Fibroblast of lung (primary cell): ENCODE data around the gene PC. TPM values are rescaled to one million over a fixed set of nuclear protein-coding genes. Genes with fewer than 3 reads are reported as not detected.
"Not testable (repeated sequence)": the region's sequence is repeated elsewhere in the genome, so short reads cannot be mapped to it uniquely, and the experiment has no call there.

ENCODE experiments used
- DNase-seq, 2 donors: peaks; one replicate each; pipeline versions ENCODE4 v3.0.0 to v3.0.0-alpha.2; 2010; ENCODE audit warnings: low read depth in 2 of 2
- H2AFZ ChIP-seq: 2 replicates; pipeline ENCODE4 v1.5.1; 2012; ENCODE audit warnings: low read length, control low read depth, inconsistent platforms
- H3K27ac ChIP-seq: 2 replicates; pipeline ENCODE4 v1.5.1; 2011; ENCODE audit warnings: low read length, control low read depth; ENCODE audit not compliant: insufficient read depth
- H3K27me3 ChIP-seq: 2 replicates; pipeline ENCODE4 v1.5.1; 2011; ENCODE audit warnings: mild to moderate bottlenecking, low read length; ENCODE audit not compliant: control insufficient read depth, insufficient read depth
- H3K36me3 ChIP-seq: 2 replicates; pipeline ENCODE4 v1.5.1; 2011; ENCODE audit warnings: low read length; ENCODE audit not compliant: control insufficient read depth, insufficient read depth
- H3K4me1 ChIP-seq: 2 replicates; pipeline ENCODE4 v1.5.1; 2011; ENCODE audit warnings: low read length; ENCODE audit not compliant: control insufficient read depth, insufficient read depth; ENCODE audit errors: extremely low read depth
- H3K4me2 ChIP-seq: 2 replicates; pipeline ENCODE4 v1.5.1; 2011; ENCODE audit warnings: low read length, control low read depth; ENCODE audit not compliant: insufficient read depth; ENCODE audit errors: extremely low read depth
- H3K4me3 ChIP-seq, 4 experiments: fragments of 200-600 bp in 1 of 4; sonication (generic) in 1 of 4; replicated peaks in 1 of 4; 2 replicates each; pipeline ENCODE4 v1.5.1; 2011 to 2016; ENCODE audit warnings: low read length in 4 of 4, low read depth in 3 of 4, mild to moderate bottlenecking in 3 of 4, control low read depth in 2 of 4, inconsistent platforms in 1 of 4, mixed read lengths in 1 of 4; ENCODE audit not compliant: insufficient read depth in 1 of 4; ENCODE audit errors: control extremely low read depth in 1 of 4
- H3K79me2 ChIP-seq: 2 replicates; pipeline ENCODE4 v1.5.1; 2012; ENCODE audit warnings: mild to moderate bottlenecking, low read length, inconsistent platforms; ENCODE audit not compliant: control insufficient read depth, insufficient read depth
- H3K9ac ChIP-seq: 2 replicates; pipeline ENCODE4 v1.5.1; 2011; ENCODE audit warnings: mild to moderate bottlenecking, low read length, control low read depth; ENCODE audit not compliant: insufficient read depth
- H3K9me3 ChIP-seq: 2 replicates; pipeline ENCODE4 v1.5.1; 2012; ENCODE audit warnings: low read depth, low read length; ENCODE audit not compliant: control insufficient read depth, insufficient read depth
- H4K20me1 ChIP-seq: 2 replicates; pipeline ENCODE4 v1.5.1; 2011; ENCODE audit warnings: low read length; ENCODE audit not compliant: control insufficient read depth, insufficient read depth; ENCODE audit errors: extremely low read depth
- CTCF ChIP-seq, 2 donors: IDR thresholded peaks in 1 of 2; conservative IDR thresholded peaks in 1 of 2; 1 replicate in 1 of 2; 2 replicates in 1 of 2; pipeline ENCODE4 v1.5.1; 2011 to 2012; ENCODE audit warnings: low read length in 2 of 2, control low read depth in 1 of 2, inconsistent platforms in 1 of 2, low read depth in 1 of 2, mild to moderate bottlenecking in 1 of 2
- EZH2 ChIP-seq: IDR thresholded peaks from 2 replicates; pipeline ENCODE4 v1.5.1; 2012; ENCODE audit warnings: low read length, control low read depth, mild to moderate bottlenecking; ENCODE audit errors: missing control alignments
- polyA plus RNA-seq, 2 donors: library from polyadenylated mRNA; depleted of rRNA in 1 of 2; stranded (reverse) in 1 of 2; unstranded in 1 of 2; fragments of >200 nt; gene quantifications; 2 replicates each; pipeline ENCODE4 v1.2.1, GENCODE V29; 2011 to 2012; ENCODE audit warnings: missing spikeins in 1 of 2
- total RNA-seq: library from RNA; depleted of rRNA; stranded (reverse); fragments of >200 nt; gene quantifications from 2 replicates; pipeline ENCODE4 v1.2.1, GENCODE V29; 2014

Gene PC
- total and polyA plus RNA-seq, 2 donors (not counting 1 experiment from before 2014, with no cell fraction given): 5.1 to 22.8 TPM

GRCh38 chr11:66834539-66834845 lies 123.7 kb downstream of the PC start:
- no peaks in the 10 kb centered on the region for H3K4me1 ChIP-seq
- H4K20me1 ChIP-seq: no peaks in the 10 kb centered on the region
- no peak overlapping the region for H3K9ac ChIP-seq
- DNase-seq: no peak
- H3K36me3 ChIP-seq: peaks cover 2% of the 10 kb centered on the region
- H3K4me3 ChIP-seq: no peak overlapping the region
- H3K27ac ChIP-seq: no peak overlapping the region
- H3K79me2 ChIP-seq: no peaks in the 10 kb centered on the region
- no peak overlapping the region for H2AFZ ChIP-seq
- H3K4me2 ChIP-seq: no peak overlapping the region
- no peaks in the 10 kb centered on the region for H3K9me3 ChIP-seq
- H3K27me3 ChIP-seq: no peaks in the 10 kb centered on the region
- no peak for TF ChIP-seq EZH2
- no peak for TF ChIP-seq CTCF (conservative IDR thresholded peaks at IDR 0.05 in 1 of 2, IDR thresholded peaks at IDR 0.05 in 1 of 2; ENCODE audit: low read depth in 1 of 2, low read length in 2 of 2)

- H2AFZ ChIP-seq, H3K27ac ChIP-seq, H3K9ac ChIP-seq, H4K20me1 ChIP-seq, H3K4me3 ChIP-seq, H3K36me3 ChIP-seq, H3K4me1 ChIP-seq, H3K27me3 ChIP-seq, DNase-seq, H3K4me2 ChIP-seq, H3K9me3 ChIP-seq, H3K79me2 ChIP-seq: not testable (repeated sequence)
These were observed 133.6 kb downstream of the PC start for GRCh38 chr11:66824573-66824972.

GRCh38 chr11:66823700-66824099 lies 134.5 kb downstream of the PC start:
- H3K4me2 ChIP-seq: no peak overlapping the region
- H3K9me3 ChIP-seq: no peaks in the 10 kb centered on the region
- no peaks in the 10 kb centered on the region for H3K27me3 ChIP-seq
- H4K20me1 ChIP-seq: no peaks in the 10 kb centered on the region
- H3K9ac ChIP-seq: no peak overlapping the region
- no peaks in the 10 kb centered on the region for H3K79me2 ChIP-seq
- H2AFZ ChIP-seq: no peak overlapping the region
- H3K4me1 ChIP-seq: no peaks in the 10 kb centered on the region
- no peaks in the 10 kb centered on the region for H3K36me3 ChIP-seq
- no peak overlapping the region for H3K4me3 ChIP-seq
- TF ChIP-seq EZH2 (no peak), CTCF (conservative IDR thresholded peaks at IDR 0.05 in 1 of 2, IDR thresholded peaks at IDR 0.05 in 1 of 2; ENCODE audit: low read depth in 1 of 2, low read length in 2 of 2) (no peak)
- H3K27ac ChIP-seq: no peak overlapping the region
- DNase-seq: no peak

- no peak for TF ChIP-seq EZH2
- TF ChIP-seq CTCF (conservative IDR thresholded peaks at IDR 0.05 in 1 of 2, IDR thresholded peaks at IDR 0.05 in 1 of 2; ENCODE audit: low read depth in 1 of 2, low read length in 2 of 2): no peak
- H2AFZ ChIP-seq: no peak overlapping the region
- no peaks in the 10 kb centered on the region for H3K79me2 ChIP-seq
- no peaks in the 10 kb centered on the region for H3K36me3 ChIP-seq
- DNase-seq: no peak
- no peaks in the 10 kb centered on the region for H3K4me1 ChIP-seq
- peaks cover 2% of the 10 kb centered on the region for H4K20me1 ChIP-seq
- no peaks in the 10 kb centered on the region for H3K9me3 ChIP-seq
- no peak overlapping the region for H3K4me2 ChIP-seq
- no peak overlapping the region for H3K4me3 ChIP-seq
- no peak overlapping the region for H3K27ac ChIP-seq
- no peak overlapping the region for H3K9ac ChIP-seq
- H3K27me3 ChIP-seq: no peaks in the 10 kb centered on the region
These were observed 137.3 kb downstream of the PC start for GRCh38 chr11:66820901-66821300.
